SKM-1 treated with dmso at 0.1 percent for 144 hours (cell line): ENCODE results near the gene DGKI.

ENCODE experiments used
- DNase-seq: peaks from one replicate; lab custom pipeline; 2025; ENCODE audit not compliant: unreplicated experiment; lab: John Stamatoyannopoulos, UW

DGKI gene

DNA sequence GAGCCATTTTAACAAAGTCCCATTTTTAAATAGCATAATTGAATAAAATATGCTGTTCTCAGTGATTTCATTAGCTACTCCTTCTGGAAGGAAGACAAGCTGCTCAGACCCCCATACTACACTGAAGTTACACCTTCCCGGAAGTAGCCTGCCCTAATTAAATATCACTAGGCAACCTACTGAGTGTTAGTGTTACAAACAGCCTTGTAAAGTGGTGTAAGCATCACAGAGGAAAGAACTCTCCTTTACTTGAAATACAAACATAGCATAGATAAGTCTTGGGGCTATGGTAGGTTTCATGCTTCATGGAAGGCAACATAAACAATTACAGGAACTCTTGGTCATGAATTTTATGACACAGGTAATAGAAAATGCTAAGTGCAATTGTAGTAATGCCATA, 459.8 kb downstream of the DGKI start:
- no peak for DNase-seq

DNA sequence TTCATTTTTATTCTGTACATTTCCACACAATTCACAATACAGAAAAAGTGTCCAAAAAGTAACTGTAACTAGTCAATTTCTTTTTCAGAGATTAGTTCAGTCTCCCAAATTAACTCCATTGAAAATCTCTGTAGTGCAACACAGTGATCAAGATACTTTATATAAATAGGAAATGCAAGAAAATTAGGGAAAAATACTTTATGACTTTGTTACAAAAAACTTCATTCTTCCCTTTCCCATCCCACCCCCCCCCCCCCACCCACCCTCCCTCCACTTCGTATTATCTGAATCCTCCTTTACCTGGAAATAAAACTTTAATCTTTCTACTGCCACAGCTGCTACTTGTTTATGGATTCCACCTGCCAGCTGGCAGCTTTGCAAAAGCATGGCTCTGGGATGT, 465.7 kb downstream of the DGKI start:
- DNase-seq = no peak

DNA sequence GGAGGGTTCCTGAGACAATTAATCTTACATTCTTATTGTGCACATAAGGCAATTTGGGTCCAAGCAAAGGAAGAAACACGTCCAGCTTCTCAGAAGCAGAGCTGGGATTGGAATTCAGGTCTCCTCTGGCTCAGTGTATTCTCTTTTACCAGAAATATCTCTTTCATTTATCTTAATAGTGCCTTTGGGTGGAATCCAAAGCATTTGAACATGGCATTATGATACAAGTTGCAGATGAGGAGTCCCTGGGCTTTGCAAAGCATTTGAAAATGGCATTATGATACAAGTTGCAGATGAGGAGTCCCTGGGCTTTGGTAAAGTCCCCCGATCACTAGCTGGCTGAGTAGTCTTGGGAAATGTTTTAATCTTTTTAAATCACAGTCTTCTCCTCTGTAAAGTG, 473.3 kb downstream of the DGKI start:
- DNase-seq = no peak

DNA sequence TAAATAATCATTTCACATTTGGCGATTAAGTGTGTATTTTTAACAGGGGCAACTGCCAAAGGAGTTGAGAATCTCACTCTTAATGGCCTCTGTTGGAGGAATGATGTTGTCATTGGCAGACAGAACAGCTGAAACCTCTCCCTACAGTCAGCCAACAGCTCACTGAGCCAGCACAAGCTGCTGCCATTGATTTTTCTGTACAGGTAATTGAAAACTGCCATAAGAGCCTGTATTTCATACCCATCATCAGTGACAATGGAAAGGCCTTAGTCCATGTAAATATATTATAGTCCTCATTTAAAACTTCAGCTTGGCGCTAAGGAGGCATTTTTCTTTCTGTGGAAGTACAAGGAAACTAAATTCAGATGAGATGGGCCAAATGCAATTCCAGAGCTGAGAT, 475.2 kb downstream of the DGKI start:
- no peak for DNase-seq

DNA sequence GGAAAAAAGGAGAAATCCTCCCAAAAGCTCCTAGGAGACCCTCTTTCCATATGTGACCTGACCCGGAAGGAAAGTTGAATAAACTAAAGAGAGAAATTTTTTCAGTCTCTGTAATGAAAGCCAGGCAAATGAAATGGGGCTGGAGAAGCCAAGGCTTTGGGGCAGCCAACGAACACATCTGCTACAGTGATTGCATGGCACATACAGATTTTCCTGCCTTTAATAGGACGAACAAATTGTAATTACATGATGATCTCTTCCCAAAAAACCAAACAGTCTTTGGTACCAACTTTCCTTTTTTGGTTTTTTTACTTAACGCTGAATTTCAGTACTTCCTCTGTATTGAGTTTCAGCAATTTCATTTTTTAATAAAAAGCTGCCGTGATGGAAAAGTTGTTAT, 479.8 kb downstream of the DGKI start:
- DNase-seq = no peak

DNA sequence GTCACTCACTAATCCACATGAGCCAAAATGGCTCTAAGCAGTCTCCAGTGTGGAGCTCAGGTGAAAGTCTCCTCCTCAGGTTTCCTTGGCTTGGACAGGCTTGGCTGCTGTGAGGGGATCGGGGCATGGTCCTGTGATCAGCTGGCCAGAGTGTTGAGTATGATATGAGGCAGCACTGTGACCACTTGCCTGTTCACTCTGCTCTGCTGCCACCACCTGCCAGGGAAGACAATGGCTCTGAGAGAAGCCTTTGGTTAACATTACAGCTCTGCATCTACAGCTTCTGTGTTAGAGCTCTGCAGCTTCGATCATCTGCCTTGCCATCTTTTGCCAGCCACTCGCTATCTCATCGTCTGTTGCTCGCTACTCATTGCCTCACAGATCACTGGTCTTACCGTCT, 483.1 kb downstream of the DGKI start:
- no peak for DNase-seq

DNA sequence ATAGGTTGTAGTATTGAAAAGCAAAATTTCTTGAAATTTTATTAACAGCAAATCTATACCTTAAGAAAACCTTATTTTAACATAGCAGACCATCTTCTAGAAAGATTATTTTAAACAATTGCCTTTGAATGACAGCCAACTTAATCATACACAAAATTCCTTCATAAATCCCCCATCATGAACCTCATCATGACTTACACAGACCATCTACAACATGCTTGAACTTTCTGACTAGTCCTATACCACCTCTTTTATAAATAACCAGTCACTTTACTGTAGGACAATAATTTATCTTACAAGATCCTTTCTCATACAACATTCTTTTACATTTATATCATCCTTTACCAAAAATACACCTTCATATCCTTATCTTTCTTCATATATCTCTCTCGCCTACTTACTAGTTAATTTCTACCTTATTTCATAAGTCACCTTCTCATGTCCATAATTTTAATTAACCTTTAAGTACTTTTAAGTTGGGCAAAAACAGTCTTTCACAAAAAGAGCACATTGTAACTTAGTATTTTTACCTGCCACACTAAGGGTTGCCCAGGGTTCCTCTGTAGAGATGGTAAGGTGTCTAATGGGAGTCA, 486.6 kb downstream of the DGKI start:
- no peak for DNase-seq

DNA sequence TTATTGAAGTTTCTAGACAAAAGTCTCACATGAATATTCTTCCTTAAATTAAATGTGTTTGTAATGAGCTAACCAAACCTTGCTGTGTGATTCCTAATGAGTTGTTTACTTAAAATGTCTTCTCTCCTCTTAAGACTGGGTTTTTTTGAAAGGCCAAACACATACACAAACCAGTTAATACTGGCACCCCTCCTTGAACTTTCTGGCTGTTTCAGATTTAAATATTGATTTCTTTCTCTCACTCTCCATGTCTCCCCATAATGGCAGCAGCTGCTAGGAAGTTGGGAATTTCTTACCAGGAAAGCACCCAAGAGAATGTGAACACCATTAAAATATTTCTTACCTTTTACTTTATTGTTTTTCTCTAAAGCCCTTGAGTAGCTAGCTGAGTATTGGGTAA, 491.8 kb downstream of the DGKI start:
- no peak for DNase-seq

DNA sequence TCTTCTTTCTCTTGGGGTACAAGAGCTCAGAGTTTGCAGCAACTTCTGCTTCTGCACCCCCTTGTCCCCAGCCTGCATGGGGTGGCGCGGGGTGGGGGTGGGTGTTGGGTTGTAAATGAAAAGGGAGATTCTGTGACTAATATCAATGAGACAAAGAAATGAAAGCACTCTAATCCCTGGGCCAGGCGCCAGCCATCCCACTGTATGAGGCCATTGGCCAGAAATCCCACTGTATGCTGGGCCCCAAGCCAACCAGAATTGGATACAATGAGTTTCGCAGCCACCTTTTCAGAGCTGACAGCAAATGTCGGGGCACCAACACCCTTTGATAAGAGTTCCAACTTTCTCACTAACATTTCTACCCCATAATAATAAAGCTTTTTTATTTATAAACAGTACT, 492.4 kb downstream of the DGKI start:
- no peak for DNase-seq

DNA sequence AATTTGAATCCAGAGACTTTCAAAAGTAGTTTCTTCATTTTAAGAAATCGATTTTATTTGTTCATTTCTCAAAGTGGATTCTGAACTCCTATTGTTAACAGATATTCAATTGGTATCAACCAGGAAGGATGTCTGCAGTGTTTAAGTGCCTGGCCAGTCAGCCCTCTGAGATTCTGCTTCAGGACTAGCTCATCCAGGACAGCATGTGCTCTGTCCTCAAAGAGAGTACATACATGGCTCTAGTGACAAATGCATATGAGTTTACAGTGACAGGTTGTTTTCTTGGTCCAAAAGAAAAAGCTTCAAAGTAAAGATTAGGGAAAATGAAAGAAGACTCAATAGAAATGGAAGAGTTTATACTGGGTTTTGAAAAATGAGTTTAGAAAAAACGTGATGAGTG, 494.8 kb downstream of the DGKI start:
- DNase-seq = no peak

DNA sequence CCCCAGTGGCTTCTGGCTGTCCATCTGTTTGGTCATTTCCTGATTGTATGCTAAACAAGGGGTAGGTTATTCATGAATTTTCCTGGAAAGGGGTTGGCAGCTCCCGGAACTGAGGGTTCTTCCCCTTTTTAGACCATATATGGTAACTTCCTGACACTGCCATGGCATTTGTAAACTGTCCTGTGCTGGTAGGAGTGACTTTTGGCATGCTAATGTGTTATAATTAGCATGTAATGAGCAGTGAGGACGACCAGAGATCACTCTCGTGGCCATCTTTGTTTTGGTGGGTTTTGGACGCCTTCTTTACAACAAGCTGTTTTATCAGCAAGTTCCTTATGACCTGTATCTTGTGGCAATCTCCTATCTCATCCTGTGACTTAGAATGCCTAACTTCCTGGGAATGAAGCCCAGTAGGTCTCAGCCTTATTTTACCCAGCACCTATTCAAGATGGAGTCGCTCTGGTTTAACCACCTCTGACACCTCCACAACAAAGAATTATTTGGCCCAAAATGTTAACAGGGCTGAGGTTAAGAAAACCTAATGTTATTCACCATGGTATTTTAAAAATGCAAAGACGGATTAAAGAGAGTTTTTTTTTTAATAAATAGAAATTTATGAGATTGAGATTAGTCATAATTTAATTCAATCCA, 500.9 kb downstream of the DGKI start:
- DNase-seq = no peak

DNA sequence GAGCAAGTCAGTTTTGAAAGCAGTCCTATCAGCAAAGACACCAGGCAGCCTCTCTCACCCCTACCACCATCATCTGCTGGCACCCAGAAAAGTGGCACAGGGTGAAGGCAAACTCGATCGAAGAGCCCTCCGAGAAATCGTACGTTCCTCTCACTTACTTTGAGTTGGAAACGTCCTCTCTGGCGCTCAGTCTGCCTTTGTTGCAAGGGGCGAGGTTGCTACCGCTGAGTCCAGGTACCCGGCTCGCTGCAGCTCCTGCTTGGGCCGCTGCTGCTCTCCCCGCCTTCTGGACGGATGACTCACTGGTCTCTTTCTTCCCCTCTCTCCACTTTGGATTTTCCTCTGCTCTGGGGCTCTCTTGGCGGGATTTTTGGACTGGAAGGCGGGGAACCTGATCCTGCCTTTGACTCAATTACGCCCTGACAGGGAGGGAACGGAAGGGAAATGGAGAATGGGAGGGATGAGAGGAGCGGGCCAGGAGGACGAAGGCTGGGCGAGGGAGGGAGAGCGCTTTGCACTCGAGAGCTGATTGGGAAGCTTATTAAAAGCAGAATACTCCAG, 503.4 kb downstream of the DGKI start, which contains the start of gene PTN:
Gene PTN (minus strand): TSS at position 453 of the 561 bp plus-strand sequence. CDS start 88,760 bp downstream, outside the sequence.
- DNase-seq = no peak

DNA sequence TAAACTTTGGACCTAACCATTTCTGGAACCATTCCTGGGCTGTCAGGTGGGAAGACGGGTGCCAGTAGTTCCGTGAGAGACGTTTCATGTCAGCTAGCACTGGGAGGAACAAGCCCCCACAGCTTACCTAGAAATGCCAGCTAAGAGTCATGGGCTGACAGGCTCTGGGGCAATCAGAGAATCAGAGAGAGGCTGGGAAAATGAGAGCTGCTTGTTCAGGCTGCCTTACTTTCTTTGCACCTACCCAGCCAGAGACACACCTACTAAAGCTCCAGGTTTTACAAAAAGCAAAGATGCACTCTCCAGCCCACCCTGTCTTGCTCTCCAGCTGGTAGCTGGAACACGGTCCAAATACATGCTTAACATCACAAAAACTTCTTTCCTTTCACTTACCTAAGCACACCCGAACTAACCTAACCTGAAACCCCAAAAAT, 503.9 kb downstream of the DGKI start:
- DNase-seq = no peak

DNA sequence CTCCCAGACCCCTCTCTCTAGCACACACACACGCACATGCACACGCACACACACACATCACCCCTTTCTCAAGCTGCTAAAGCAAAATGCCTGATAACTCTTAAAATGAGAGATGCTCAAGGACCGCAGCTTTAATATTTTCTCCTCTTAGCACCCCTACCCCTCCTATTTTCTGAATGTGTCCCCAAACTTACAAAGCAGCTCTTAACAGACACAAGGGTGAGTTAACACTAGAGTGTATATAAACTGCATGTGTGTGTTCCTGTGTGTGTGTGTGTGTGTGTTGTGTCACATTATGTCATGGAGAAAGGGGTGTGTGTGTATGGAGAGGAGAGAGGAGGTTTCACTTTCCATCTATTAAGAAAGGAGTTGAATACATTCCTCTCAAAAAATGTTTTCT, 504.5 kb downstream of the DGKI start:
- no peak for DNase-seq

DNA sequence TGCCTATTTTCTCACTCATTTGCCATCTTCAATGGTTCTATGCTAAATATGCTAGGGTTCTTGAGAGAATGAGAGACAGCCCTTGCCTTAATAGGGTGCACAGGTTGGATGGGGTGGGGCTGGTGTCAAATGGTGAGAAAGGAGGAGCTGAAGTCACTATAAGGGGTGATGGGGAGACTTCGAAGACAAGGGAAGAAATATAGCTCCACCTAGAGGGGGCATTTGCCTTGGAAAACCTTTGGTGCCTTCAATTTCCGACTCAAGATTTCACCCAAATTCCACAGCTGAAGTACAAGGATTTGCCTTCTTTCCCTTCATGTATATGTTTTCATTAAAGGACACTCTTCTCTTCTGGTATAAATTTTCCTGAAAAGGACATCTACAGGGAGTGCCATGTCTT, 508.9 kb downstream of the DGKI start:
- DNase-seq = peak; percentile 1

DNA sequence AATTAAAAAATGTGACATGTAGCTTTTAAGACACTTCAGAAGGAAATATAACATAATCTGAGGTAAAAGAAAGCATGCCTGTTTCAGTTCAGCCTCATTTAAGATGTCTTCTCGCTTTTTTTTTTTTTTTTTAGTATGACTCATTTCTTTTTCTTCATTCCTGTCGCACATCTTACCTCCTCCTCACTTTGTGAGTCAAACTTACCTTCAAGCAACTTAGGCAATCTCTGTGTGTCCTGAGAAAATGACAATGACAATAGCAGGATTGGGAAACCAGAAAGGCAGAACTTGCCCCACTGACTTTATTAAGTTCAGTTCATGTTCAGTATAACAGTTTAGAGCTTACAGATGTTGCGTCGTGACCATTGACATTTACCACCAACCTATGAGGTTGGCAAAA, 511.0 kb downstream of the DGKI start:
- DNase-seq = no peak

DNA sequence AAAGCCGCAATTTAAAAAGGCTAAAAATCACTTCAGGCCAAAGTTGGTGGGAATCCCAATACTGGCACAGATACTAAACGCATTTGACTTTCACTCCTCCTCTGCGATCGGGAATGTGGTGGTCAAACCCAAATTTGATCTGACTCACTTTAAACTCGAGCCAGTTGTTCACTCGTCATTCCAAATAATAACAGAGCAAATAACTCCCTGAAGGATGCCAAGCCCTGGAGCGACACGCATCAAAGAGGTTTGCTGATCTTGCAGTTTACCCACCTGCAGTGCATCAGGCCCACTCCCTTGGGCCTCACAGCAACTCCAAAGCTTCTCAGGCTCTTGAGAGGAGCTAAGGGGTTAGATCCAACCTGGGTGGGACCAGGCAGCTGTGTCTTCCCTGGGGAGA, 515.4 kb downstream of the DGKI start:
- no peak for DNase-seq
